GM18858 (cell line): ENCODE data around the gene HDAC7.

Source experiments
- ATAC-seq: cut with Tn5 transposase; IDR thresholded peaks from one replicate; pipeline ENCODE4 v1.9.1; 2021; ENCODE audit not compliant: unreplicated experiment

Gene HDAC7

GRCh38 chr12:47750229-47750798, 69.4 kb downstream of the HDAC7 start:
- no peak for ATAC-seq

DNA sequence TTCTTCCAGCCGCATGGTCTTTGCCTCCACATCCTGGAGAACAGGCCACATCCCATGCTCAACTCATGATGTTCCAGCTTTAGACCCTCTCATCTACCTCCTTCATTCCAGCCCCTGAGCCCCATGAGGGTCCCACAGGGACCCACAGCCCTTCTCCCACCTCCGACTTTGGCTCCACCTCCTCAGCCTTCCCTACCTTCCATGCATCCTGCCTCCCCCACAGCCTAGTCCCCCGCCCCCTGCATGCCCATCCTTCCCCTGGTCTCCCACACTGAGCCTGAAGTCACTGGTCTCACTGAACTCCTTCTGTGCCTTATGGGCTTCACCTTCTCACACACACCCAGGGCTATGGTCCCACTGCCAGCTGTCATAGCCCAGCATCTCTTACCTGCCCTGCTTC, 70.8 kb downstream of the HDAC7 start:
- no peak for ATAC-seq

- ATAC-seq = no peak
These were observed 71.2 kb downstream of the HDAC7 start for GRCh38 chr12:47748507-47748828.

DNA sequence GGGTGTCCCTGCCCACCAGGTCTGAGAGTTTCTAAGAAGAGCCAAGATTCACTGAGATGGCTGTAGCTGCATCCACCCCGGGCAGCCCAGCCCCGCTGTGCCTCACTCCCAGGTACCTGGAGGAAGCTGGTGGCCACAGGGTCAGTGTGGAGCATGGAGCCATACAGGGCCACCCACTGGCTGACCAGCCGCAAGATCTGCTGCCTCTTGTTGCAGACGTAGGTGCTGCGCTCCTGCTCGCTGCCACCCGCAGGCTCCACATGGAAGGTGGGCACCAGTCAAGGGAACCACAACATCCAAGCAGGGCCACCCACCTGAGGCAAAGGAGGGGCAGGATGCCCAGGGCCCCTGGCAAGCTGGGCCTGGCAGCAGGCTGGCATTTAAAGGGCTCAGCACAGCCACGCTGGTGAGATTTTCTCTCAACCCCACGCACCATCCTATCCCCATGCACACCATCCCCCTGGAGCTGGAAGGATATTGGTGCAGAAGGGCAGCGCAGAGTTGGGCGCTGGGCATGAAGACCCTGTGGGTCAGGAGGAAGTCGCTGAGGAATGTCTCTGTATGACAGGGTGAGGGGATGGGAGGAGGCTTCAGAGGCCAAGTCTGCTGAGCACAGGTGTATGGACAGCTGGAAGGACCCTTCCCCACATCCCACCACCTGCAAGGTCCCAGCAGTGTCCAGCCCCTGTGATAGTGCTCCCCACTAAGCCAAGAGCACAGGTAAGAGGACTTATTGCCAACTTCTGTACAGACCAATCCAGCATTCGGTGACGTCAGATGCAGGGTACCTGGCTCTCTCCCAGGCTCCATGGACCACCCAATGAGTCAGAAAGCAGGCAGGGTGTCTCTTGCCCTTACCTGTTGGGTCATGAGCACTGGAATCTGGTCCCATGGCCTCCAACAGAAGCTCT, 71.9 kb downstream of the HDAC7 start:
- ATAC-seq = no peak

DNA sequence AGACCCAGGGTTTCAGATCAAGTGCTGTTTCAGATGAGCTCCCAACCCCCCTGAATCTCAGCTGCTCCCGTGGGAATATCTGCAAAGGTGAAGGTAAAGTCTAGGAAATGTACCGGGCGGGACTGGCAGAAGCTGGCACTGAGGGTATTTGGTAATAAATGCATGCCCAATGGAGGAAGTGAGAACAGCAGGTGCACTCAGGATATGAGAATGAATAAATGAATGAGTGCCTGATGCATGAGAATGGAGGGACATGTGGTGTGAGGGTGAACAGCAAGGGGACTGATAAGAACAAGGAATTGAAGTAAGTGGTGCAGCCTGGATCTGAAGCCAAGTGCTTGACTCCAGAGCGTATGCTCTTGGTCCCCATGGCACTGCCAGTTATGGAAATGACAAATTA, 72.6 kb downstream of the HDAC7 start:
- peak; percentile 61 for ATAC-seq

GRCh38 chr12:47746523-47746922, 73.2 kb downstream of the HDAC7 start:
- no peak for ATAC-seq

GRCh38 chr12:47746073-47746472, 73.6 kb downstream of the HDAC7 start:
- no peak for ATAC-seq

DNA sequence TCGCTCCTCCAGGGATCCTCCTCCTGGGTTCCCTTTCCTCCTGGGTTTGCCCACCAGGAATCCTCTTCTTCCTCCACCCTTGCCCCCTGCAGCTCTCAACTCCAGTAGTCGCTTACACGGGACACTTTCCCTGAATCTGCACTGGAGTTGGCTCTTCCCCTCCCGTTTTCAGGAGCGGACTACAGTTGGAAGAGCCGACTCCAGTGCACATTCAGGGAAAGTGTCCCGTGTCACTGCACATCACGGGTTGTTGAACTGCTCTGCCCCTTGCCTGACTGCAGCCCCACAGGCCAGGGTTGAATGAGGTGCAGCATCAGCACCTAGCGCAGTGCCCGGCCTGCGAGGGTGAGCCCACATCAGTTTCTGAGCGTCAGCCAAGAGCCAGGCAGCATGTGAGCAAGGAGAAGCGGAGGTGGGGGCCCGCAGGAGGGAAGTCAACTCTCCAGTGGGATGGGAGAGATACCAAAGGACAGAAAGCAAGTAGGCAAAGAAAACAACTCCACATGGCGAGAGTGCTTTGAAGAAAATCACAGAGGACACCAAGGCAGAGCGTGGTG, 74.1 kb downstream of the HDAC7 start:
- no peak for ATAC-seq

DNA sequence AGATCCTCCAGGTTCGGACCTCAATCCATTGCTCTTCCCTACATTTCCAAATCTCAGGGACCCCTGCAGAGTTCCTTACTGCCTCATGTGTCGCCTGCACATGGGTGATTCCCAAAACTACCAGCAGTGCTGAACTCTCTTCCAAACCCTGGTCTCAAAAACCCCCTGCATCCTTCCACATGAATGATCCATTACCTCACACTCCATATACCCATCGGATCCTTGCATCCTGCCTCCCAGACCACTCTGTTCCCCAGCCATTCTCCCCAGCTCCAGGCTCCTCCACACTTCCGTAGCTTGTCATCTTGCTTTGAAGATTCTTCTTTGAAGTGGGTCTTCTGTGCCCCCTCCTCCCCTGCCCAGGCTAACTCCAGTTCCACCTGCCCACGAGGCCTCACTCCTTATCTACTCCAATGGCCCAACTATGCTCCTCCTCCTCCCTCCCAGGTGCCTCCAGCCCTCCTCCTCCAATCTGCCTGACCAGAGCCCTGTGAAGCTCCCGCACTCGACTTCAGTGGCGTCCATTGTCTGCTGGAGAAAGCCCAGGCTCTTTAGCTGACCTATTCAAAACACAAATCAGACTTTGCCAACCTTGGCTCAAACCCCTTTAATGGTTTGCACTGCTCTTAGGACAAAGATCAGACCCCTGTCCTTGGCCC, 74.8 kb downstream of the HDAC7 start:
- ATAC-seq = no peak

- ATAC-seq = no peak
These were observed 75.6 kb downstream of the HDAC7 start for GRCh38 chr12:47744005-47744651.

- ATAC-seq = no peak
These were observed 76.3 kb downstream of the HDAC7 start for GRCh38 chr12:47743311-47743860.

DNA sequence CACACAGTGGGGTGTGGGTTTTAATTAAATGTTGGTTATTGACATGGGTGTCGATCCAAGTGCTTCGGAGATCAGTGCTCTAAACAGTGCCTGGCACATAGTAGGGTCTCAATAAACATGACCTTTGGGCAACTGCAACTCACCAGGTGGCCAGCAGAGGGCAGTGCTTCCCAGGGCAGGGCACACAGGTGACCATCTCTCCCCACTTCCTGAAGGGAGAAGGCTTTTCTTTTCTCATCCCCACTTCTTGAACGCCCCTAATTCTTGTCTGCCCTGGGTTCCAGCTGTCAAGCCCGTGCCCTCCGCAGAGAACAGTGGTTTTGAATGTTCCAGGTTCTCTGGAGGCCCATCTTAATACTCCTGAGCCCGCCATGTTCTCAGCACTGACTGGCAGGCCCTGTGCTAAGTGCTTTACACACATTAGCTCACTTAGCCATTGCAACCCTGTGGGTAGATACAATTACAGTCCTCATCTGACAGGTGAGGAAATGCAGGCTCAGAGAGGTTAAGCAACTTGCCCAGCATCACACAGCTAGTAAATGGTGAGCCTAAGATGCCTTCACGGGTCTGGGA, 77.4 kb downstream of the HDAC7 start:
- no peak for ATAC-seq

DNA sequence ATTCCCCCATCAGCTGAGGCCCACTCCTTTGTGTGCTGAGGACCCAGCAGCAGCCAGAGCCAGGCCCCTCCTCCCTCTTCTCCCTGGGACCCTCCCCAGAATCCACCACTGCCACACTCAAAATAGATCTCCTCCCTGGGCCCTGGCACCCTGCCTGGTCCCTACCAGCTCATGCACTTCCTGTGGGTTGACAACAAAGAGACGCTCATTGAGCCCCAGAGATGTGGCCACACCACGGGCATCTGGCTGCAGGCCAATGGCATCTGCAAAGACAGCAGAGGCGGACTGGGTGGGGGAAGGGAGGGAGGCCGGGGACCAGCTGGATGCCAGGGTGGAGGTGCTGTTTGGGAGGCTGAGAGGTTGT, 78.4 kb downstream of the HDAC7 start:
- ATAC-seq = peak; percentile 44

DNA sequence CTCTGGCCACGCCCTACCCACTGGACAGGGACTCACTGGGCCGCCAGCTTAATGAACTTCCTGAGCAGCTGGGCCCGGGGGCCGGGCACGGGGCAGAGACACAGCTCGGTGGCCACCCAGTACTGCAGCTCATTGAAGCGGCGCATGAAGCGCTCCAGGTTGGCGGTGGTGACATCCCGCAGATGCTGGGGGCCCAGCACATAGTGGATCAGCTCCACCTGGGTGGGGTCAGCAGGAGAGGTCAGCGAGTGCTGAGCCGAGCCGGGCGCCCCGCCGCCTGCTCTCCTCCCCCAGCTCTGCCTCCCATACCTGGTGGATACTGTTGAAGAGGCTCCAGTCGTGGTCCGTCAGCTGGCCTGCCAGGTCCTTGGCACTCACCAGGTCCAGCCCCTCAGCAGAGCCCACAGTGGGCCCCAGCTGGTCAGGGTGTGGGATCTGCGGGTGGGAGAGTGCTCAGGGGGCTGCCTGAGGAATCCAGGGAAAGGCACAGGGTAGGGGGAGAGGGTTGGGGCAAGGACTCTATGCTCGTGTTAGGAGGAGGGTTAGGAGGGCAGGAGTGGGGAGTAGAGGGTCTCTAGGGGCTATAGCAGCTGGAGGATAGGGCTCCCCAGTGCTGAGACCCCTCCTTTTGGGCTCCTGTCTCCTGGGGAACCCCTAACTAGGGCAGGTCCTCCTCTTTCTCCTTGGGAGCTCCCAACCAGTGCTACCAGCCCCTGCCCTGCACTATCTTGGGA, 78.9 kb downstream of the HDAC7 start:
- ATAC-seq = no peak

DNA sequence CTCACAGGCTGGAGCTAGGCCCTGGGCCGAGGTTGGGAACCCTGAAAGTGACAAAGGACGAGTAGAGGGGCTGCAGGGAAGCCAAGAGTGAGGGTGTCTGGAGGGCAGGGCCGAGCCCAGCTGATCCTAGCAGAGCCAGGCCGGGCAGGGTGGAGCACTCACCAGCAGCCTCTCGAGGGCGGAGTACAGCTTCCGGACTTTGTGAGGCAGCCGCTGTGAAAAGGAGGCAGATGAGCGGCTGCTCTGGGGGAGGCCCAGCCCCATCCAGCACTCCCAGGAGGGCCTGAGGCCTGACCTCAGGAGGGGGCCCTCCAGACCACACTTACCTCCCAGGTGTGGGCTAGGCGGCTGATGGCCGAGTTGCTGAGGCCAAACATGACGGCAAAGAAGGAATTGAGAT, 79.7 kb downstream of the HDAC7 start:
- peak; percentile 42 for ATAC-seq

GRCh38 chr12:47739297-47739696, 80.4 kb downstream of the HDAC7 start:
- ATAC-seq = no peak

DNA sequence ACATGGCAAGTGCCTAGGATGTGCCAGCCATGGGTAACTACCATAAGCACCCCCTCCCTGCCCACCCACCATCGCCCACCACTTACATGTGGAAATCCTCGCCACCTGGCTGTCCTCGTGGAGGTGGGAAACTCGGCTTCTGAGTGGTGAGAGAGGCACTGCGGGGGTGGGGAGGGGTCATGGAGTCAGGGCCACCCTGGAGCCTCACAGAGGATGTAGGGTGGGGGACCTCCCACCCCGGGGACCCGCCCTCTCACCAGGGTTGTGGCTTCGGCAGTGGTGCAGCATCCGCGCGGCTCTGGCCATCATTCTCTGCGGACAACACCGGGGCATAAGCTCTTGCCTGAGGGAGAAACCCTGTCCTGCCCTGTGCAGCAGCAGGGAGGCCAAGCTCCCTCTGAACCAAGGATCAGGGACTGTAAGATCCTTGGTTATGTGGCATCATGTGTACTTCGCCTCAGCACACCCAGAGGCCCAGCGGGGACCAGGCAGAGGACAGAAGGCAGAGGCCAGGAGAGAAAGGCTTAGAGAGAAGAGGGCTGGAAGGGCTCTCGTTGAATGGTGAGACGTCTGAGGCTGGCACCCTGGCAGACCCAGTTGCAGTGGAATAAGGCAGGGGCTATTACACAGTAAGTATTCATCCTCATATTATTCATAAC, 81.6 kb downstream of the HDAC7 start:
- ATAC-seq = no peak

- ATAC-seq = no peak
These were observed 82.6 kb downstream of the HDAC7 start for GRCh38 chr12:47736877-47737676.

GRCh38 chr12:47736216-47736615, 83.5 kb downstream of the HDAC7 start:
- no peak for ATAC-seq
